Stimulated activated CD4-positive, alpha-beta T cell treated with anti-CD3 and anti-CD28 coated beads, Interleukin-12 subunit alpha, Interleukin-12 subunit beta, amount 100 ng/mL, for 4 hours (primary cell): ENCODE data around the gene MYO1E.

Experiments used
- DNase-seq: peaks from one replicate; pipeline ENCODE4 v3.0.0-alpha.2; 2020

Gene MYO1E

DNA sequence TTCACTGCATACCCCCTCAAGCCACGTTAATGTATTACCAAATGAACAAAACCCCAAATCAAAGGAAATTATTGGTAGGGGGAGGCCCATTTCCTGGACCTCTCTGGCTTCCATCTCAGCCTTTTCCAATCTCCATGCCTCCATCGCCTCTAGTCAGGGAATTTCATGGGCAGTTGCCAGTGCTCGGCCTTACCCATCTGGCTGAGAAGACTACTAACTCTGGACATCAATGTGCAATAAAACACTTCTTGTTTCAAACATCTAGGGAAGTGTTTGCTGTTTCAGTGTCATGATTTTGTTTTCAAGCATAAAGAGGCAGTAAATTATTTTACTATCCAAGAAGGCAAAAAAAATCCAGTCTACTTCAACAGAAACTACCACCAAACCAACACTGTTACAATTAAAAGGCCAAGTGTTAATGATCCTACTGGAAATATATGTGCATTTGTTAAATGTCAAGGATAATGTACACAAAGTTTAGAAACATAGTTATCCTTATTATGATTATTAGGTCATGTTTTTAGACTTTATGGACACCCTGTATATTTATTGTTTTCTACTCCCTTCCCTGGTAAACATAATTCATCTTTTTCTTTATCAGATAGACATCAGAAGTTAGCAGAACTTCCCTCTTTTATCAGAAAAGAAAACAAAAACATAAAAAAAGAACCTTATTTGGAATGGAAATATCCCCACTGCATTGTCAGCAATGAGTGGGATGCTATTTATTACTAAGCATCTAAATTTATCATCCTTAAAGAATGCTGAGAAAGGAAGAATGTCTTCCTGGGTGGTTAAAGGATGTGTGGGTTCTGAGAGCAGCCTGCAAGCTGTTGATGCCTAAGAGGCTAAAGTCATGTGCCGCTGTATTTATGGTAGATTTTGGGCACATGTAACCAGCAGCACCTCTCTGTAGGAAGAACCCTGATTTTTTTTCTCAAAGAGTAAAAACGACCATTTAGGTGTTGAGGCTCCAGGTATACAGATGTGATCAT is 150.9 kb downstream of the MYO1E start:
- DNase-seq = no peak

DNA sequence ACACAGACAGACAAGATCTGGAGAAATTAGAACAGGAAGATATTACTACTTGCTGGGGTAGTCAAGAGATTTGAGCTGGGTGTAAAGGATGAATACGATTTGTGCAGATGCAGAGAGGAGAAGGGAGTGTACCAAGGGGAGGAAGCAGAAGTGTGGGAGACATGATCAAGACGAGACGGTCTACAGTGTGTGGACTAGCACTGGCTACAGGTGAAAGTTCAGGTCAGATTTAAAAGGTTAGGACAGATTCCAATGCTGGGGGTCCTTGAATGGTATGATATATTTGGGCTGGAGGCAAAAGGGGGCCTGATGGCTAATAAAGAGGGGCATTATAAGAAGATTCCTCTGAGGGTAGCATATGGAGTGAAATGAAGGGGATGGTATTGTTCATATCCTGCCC is 154.0 kb downstream of the MYO1E start:
- DNase-seq = no peak

DNA sequence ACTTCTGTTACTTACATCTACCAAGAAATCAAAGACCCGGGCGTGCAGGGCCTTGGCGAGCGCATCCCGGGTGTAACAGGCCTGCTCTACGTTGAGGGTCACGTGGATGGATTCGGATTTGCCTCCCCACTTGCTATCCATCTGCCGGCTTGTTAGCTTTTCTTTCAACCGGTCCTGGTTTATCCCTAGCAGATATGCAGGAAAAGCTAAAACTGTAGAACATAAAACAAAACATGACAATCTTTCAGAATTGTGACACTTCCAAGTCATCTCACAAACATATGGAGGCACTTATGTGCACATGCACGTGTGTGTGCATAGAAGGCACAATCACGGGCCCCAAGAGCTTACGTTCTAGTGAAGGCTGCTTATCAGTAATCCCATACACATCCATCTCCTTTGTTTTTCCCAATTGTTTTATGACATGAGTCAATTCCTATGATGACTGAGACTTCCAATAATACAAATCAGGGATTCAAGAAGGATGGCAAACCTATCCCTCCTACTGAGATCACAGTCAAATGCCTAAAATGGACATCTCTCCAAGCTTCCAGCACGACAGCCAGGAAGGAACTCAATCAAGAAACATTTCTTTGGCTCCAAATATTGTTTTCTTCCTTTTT is 154.7 kb downstream of the MYO1E start:
- DNase-seq = no peak

DNA sequence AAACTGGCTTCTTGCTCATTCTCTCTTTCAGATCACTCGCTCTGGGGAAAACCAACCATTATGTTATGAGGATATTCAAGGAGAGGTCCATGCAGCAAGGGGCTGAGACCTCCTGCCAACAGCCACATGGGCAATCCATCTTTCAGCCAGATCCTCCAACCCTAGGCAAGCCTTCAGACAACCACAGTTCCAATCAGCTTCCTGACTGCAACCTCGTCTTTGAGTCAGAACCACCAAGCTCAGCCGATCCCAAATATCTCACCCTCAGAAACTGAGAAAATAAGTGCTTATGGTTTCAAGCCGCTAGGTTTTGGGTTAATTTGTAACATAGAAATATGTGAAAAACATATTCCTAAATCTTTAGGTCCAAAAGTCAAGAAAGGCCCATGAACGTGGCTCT is 155.8 kb downstream of the MYO1E start:
- DNase-seq = no peak

DNA sequence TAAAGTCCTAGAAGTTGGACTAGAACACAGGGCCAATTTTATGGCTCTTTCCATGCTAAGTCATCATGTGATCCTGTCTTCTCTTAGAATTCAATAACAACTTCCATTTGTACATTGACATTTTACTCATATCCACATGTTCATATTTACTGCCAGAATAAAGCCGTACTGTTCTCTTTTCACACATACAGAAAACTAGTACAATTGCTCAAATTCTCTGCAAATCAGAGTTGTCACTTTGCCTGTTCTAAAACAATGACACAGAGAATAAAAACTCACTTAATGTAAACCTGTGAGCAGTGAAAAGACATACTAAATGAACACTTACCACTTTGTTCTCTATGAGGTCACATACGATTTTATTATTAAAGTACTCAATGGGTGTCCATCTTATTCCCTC is 162.5 kb downstream of the MYO1E start:
- DNase-seq = no peak

DNA sequence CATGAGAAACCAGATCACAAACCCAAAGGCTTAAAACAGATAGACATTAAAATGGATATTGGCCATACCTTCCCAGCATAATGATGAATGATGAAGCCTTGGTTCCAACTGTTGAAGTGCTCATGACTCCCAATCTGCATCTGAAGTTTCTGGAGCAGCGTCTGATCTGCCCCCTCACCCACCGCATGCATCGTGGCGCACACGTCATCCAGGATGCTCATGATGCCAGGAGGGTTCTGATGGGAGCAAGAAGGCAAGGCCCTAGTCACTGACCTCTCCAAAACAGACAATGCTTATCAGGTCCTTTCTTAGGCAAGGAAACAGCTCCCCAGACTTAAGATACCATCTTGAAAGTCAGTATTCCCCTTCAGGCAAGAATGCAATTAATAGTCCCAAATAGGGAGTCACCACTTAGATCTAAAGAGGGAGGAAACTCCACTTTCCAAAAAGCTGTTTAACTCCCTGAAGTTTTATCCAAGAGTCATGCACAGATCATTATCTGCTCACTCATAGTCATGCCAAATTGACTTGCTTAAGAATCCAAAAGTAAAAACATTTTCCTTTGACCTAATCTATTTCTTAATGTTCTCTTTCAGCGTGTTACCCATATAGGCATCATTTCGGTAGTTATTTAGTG is 163.9 kb downstream of the MYO1E start:
- DNase-seq = no peak

DNA sequence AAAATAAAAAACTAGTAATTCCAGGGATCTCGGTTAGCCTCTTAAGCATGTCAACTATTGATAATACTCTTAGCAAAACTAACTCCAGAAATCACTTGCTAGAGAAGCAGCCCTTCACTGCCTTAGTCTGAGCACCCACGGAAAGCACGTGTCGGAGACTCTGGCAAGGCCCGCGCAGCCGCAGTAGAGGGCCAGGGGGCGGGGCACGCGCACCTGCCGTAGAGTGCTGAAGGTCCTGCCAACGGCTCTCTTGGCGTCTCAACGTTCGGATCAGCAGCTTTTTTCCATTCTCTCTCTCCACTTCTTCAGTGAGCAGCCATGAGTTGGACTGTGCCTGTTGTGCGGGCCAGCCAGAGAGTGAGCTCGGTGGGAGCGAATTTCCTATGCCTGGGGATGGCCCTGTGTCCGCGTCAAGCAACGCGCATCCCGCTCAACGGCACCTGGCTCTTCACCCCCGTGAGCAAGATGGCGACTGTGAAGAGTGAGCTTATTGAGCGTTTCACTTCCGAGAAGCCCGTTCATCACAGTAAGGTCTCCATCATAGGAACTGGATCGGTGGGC is 166.0 kb downstream of the MYO1E start, which contains the start of gene LDHAL6B:
TSS of gene LDHAL6B (plus strand) at position 221 of the 561 bp plus-strand sequence. CDS start at position 319, 98 bp downstream.
- no peak for DNase-seq

DNA sequence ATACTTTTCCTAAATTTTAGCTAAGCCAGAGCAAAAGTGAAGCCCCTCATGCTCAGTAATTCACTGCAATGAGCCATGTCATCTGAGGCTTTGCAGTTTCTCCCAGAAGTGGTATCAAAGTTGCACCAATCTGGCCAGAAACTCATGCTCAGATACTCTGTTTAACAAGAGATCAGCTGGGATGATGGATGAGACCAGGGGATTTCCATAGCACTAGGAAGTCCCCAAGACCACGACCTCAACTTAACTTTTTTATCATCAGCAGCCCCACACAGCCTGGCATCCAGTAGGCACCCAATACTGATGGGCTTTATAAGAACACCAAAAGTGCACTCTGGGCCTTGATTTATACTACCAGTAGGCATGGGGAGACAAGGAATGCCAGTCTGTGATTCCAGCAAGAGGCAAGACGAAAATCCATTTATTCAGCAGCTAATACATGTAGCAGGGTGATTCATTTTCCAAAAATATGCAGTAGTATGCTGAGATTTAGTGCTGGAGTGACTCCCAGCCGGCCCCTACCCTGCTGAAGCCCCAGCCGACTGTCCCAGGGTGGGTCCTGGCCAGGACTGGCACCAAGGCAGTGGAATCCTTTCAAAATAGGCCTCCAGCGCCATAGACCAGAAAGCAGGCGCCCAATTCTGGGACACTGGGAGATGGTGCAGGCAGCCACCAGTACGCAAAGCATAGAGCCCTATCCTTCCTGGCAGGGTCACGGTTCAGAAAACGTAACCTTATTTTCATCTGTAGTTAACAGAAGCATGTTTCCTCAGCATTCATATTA is 166.6 kb downstream of the MYO1E start:
- no peak for DNase-seq

DNA sequence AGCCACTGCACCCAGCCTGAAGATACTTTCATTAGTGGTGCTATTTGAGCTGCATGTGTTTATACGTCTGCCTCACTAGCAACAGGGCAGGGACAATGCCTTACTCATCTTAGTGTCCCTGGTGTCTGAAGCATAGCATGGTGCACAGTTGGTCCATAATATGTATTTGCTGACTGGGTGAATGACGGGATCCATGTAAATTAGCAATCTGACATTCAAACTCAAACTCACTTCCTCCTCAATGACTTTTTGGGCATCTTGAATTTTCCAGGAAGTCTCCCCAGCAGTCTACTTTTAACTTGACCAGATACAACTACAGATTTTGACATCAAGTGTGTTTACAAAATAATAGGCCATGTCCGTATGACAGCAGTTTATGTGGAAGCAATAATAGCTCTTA is 169.0 kb downstream of the MYO1E start:
- no peak for DNase-seq

DNA sequence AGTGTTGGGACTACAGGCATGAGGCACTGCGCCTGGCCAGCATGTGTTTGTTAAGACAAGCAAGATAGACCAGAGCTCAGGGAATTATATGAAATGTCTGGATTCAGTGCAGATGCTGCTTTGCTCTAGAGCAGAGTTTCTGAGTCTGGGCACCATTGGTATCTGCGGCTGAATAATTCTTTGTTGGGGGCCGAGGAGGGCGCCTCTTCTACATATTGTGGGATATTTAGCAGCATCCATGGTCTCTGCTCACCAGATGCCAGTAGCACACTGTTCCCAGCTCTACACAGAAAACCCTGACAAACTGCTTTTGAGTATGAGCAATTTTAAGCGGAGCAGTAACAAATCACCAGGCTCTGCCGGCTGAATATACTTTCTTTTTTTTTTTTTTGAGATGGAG is 169.7 kb downstream of the MYO1E start:
- no peak for DNase-seq

DNA sequence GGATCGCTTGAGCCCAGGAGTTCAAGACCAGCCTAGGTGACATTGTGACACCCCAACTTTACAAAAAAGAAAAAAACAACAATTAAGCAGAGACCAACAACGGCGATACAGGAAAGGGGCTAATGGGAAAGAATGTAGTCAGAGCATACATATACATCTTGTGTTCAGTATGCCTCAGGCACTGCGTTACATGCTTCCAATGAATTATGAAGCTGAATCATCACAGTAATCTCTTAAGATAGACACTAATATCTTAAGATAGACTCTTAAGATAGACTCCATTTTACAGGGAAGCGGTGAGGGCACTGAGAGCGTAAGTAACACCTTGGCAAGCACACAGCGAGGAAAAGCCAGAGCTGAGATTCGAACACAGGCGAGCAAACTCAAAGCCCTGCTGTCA is 172.1 kb downstream of the MYO1E start:
- no peak for DNase-seq

DNA sequence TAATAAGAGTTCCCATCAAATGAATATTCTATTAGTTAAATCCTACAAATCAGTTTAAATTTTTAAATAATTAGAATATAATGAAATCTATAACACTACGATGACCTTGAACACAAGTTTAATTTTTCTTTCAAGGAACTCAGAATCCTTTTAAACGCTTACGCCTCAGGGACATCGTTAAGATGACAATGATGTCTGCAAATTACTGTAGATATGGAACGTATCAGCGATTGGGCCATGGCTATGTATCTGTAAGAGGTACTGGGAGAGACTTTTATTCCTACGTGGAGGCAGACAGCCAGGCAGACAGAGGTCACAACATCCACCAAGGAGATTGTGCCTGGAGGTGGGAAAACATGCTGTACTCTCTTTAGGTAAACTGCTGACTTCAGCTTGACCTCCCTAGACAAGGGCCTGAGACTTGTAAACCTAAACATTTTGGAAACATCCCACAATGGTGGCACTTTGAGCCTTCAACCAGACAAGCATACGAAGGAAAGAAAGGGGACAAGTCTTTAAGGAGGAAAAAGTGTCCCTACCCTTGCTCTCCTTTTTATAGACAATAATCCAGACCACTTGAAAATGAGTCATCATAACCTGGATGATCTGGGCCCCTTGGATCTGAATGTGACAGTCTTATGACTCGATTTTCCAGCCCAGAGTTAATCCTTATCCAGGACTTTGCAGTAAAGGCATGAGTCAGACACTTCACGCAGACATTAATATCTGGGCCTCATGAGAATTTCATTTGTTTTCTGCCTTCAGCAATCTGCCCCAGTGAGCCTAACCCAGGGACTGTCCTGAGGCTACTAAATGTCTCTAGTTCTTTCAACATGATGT is 172.8 kb downstream of the MYO1E start:
- no peak for DNase-seq

DNA sequence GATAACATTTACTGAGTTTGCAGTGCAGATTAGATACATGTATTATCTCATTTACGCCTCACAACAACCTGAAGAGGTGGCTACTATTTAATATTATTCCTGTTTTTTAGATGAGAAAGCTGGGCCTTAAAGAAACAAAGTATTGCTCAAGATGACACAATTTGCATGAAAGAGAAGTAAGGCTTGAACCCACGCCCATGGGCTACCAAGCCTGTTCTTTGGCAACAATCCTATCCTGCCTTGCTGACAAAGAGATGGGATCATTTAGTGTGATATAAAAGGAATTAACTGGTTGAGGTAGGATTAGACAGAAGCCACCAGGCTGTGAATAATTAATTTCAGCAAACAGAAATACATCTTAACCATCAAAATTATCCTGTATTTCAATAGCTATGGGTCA is 175.2 kb downstream of the MYO1E start:
- DNase-seq = no peak

DNA sequence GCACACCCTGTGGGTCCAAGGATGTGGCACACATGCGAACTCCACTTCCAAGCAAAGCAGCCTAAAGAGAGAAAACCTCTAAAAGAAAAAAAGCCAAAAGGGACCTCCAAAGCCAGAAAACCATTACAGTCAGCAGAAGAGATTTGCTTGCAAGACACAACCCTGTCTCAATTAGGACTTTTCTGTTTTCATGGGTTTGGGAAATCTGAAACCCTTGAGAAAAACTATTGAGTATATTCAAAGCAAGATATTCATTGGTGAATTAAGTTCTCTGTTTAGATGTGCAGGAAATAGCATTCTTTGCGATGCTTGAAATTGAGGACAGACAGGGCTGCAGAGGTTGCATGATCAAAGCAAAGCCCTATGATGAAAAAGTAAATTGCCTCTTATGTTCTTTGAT is 176.3 kb downstream of the MYO1E start:
- no peak for DNase-seq

DNA sequence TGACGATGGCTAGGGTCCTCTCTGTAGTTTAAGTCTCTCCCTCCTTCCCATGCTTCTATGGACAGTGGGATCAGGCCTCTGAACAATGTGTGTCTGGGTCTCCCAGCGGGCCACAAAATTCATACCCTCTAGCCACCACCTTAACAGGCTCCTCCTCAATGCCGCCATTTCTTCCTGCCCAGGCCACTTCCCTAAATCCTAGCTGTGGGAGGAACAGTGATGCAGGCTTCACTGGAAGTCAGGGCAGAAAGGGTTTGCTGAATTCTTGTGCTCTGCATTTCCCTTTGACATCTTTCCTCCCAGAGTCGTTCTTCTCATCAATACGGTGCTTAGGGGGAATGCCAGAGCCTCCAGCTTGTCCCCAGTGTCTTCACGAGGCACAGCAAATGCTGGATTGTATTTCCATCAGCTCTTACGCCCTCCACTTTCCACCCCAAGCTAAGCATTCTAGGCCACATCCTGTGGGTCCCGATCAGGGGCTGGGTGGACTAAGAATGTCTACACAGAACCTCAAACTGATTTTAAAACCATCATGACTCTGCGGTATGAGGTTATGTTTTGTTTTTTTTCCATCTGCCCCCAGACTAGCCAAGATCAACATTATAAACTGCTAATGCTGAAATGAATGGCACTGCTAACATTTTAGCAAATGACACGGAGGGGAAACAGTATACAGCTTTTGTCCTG is 177.9 kb downstream of the MYO1E start:
- DNase-seq = no peak

DNA sequence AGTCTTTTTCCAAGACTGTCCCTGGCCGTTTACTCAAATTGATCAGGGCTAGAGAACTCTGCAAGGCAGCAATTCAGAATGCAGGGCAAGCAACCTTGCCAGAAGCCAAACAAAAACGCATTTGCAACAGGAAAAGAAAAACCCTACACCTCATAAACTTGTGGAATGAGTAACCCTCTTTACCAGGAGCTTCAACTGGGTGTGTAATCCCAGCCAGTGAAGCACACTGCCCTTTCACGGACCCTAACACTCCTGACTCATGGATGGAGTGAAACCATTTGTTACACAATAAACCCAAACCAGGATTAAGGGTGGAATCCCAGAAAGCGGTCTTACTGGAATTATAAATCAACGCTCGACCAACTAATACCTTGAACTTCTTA is 180.8 kb downstream of the MYO1E start:
- no peak for DNase-seq

DNA sequence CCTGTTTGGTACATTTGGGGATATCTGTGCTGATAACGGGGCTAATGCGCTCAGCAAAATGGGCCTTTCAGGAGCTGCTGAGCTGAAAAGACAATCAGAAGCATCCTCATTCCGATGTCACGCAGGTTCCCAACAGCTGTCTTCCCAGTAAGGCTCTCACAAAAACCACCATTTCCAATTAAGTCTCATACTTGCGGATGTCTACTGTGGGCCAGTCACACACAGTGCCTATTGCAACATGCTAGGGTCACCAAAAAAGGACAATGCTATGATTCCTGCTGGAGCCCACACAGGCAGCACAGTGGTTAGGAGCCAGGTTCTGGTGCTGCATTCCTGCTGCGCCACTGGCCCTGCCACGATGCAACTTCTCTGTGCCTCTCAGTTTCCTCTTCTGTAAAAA is 182.4 kb downstream of the MYO1E start:
- DNase-seq = no peak

DNA sequence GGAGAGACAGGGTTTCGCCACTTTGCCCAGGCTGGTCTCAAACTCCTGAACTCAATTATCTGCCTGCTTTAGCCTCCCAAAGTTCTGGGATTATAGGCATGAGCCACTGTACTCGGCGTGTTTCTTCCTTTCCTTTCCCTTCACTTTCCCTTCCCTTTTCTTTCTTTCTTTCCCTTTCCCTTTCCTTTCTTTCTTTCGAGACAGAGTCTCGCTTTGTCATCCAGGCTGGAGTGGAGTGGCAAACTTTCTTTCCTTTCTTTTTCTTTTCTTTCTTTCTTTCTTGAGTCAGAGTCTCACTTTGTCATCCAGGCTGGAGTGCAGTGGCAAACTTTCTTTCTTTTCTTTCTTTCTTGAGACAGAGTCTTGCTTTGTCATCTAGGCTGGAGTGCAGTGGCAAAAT is 183.4 kb downstream of the MYO1E start:
- DNase-seq = no peak

DNA sequence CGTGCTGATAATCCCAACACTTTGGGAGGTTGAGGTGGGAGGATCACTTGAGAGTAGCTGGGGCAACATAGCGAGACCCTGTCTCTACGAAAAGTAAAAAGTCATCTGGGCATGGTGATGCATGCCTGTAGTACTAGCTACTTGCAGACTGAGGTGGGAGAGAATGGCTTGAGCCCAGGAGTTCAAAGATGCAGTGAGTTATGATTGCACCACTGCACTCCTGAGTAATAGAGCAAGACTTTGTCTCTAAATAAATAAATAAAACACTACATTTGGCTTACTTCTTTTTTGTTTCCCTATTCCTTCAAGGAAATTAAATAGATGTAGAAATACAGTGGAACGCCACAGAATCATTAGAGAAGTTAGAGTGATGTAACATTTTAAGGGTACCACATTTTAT is 186.2 kb downstream of the MYO1E start:
- no peak for DNase-seq

DNA sequence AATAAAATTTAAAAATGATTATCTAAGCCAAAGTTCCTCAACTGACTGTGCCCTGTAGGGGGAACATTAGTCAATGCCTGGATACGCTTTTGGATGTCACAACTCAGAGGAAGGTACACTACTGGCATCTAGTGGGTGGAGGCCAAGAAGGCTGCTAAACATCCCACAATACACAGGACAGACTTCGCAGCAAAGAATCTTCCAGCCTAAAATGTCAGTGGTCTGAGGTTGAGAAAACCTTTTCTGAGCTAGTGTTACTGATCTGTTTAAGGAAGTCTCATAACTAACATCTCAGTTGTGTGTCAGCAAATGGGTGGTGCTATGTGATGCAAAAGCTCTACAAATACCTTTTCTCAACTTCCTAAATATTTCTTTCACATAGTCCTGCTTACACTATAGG is 186.9 kb downstream of the MYO1E start:
- no peak for DNase-seq

DNA sequence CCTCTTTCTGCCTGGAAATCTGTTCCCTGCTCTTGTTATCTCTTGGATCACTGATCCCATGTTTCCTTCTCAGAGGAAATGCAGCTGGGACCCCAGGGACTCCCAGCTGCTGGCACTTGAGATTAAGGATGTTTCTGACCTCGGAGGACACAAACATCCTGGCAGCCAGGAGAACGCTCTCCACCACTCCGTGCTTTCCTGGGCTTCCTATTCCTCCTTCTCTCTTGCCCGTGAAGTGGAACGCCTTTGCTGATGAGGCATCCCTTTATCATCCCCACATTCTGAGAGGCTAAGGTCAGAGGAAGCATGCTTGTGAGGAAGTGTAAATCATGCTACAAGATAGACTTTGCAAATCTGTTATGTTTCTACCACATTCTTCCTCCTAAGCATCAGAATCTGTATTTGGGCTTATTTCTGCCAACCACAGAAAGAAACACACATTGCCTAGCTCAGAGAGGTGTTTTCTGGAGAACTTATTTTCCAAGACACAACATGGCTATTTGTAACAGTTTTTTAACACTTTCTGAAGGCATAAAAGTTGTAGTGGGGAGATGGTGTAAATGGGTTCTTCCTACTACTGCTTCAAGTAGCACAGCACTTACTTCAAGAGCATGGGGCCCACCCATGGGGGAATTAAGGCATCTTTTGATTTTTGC is 191.6 kb downstream of the MYO1E start:
- DNase-seq = no peak
